HepG2 (cell line): ENCODE results near the gene RIPOR3. TPM values are rescaled to one million over a fixed set of nuclear protein-coding genes. Genes with fewer than 3 reads are reported as not detected.

Source experiments
- ARNT ChIP-seq: fragments of 450-650 bp; IDR thresholded peaks from 2 replicates; pipeline ENCODE4 v1.6.1; 2017
- ATF1 ChIP-seq: IDR thresholded peaks from 2 replicates; pipeline ENCODE4 v1.6.1; 2016; ENCODE audit warnings: mild to moderate bottlenecking, control low read depth
- CAMTA2 ChIP-seq: sonication (generic); formaldehyde crosslinking; IDR thresholded peaks from 2 replicates; pipeline ENCODE4 v1.4.0; 2020; ENCODE audit warnings: mild to moderate bottlenecking, missing genetic modification reagents, borderline replicate concordance
- CC2D1A ChIP-seq: sonication (generic); formaldehyde crosslinking; IDR thresholded peaks from 2 replicates; pipeline ENCODE4 v1.8.1; 2023; ENCODE audit warnings: mild to moderate bottlenecking, missing genetic modification reagents
- DR1 ChIP-seq: sonication (generic); formaldehyde crosslinking; IDR thresholded peaks from 2 replicates; pipeline ENCODE4 v1.8.0; 2021; ENCODE audit warnings: mild to moderate bottlenecking, missing genetic modification reagents, inconsistent platforms
- FOXA3 ChIP-seq: IDR thresholded peaks from 2 replicates; pipeline ENCODE4 v1.6.1; 2016; ENCODE audit warnings: missing genetic modification reagents, missing compliant biosample characterization
- HNF4A ChIP-seq: sonication (generic); formaldehyde crosslinking; IDR thresholded peaks from 2 replicates; pipeline ENCODE4 v1.4.0; 2020; ENCODE audit warnings: missing genetic modification reagents
- IRF2 ChIP-seq: IDR thresholded peaks from 2 replicates; pipeline ENCODE4 v1.6.1; 2018; ENCODE audit warnings: missing genetic modification reagents, missing compliant biosample characterization
- KDM3A ChIP-seq: IDR thresholded peaks from 2 replicates; pipeline ENCODE4 v1.6.1; 2018; ENCODE audit warnings: low read depth, missing compliant biosample characterization
- MTA1 ChIP-seq: sonication (generic); formaldehyde crosslinking; IDR thresholded peaks from 2 replicates; pipeline ENCODE4 v1.4.0; 2020; ENCODE audit warnings: missing genetic modification reagents, mild to moderate bottlenecking, borderline replicate concordance
- PCBP1 ChIP-seq: fragments of 200-400 bp; formaldehyde crosslinking; IDR thresholded peaks from 2 replicates; pipeline ENCODE4 v1.6.1; 2017; ENCODE audit warnings: mild to moderate bottlenecking, low read depth, low read length, borderline replicate concordance
- YEATS4 ChIP-seq: sonication (generic); formaldehyde crosslinking; IDR thresholded peaks from 2 replicates; pipeline ENCODE4 v1.4.0; 2020; ENCODE audit warnings: missing genetic modification reagents, borderline replicate concordance
- ZKSCAN1 ChIP-seq: fragments of 150-350 bp; IDR thresholded peaks from 2 replicates; pipeline ENCODE4 v1.6.1; 2014; ENCODE audit warnings: low read length
- ZMYM3 ChIP-seq: sonication (generic); formaldehyde crosslinking; IDR thresholded peaks from 2 replicates; pipeline ENCODE4 v1.5.1; 2020; ENCODE audit warnings: mild to moderate bottlenecking, missing genetic modification reagents
- ZNF3 ChIP-seq: IDR thresholded peaks from 2 replicates; pipeline ENCODE4 v1.7.0; 2017; ENCODE audit warnings: inconsistent platforms
- ZNF430 ChIP-seq: sonication (generic); formaldehyde crosslinking; IDR thresholded peaks from 2 replicates; pipeline ENCODE4 v1.9.0; 2021; ENCODE audit warnings: mild to moderate bottlenecking, missing genetic modification reagents
- ZNF547 ChIP-seq: sonication (generic); formaldehyde crosslinking; IDR thresholded peaks from 2 replicates; pipeline ENCODE4 v1.5.1; 2020; ENCODE audit warnings: mild to moderate bottlenecking, missing genetic modification reagents
- ZNF878 ChIP-seq: sonication (generic); formaldehyde crosslinking; IDR thresholded peaks from 2 replicates; pipeline ENCODE4 v1.8.1; 2023; ENCODE audit warnings: mild to moderate bottlenecking, missing genetic modification reagents, moderate library complexity
- polyA plus RNA-seq, 8 experiments: library from polyadenylated mRNA; depleted of rRNA in 3 of 8; stranded (reverse) in 7 of 8; unstranded in 1 of 8; fragments of >200 nt; fragmentation: Illumina TruSeq in 4 of 8; extraction: Trizol in 4 of 8; gene quantifications; 2 replicates each; pipeline versions ENCODE4 v1.2.1 to v1.2.3, GENCODE V29; 2011 to 2016; ENCODE audit warnings: low read depth in 4 of 8, missing spikeins in 1 of 8, mixed read lengths in 1 of 8; ENCODE audit not compliant: insufficient read depth in 1 of 8
- total RNA-seq, 5 experiments: library from RNA; depleted of rRNA; stranded (reverse); fragments of >200 nt; fragmentation: Illumina TruSeq; extraction: Trizol; gene quantifications; 2 replicates each; pipeline ENCODE4 v1.2.3, GENCODE V29; 2016; ENCODE audit warnings: low read depth in 1 of 5
- TF ChIP-seq, protein P1 (sequence below), 2 experiments: IDR thresholded peaks; 2 replicates each; pipeline ENCODE4 v1.6.1; 2011 to 2012; ENCODE audit warnings: low read length in 2 of 2, borderline replicate concordance in 1 of 2, low read depth in 1 of 2, mild to moderate bottlenecking in 1 of 2, moderate library complexity in 1 of 2
- TF ChIP-seq, protein P2 (sequence below): sonication (generic); formaldehyde crosslinking; IDR thresholded peaks from 2 replicates; pipeline ENCODE4 v1.4.0; 2020; ENCODE audit warnings: missing genetic modification reagents, mild to moderate bottlenecking, borderline replicate concordance
- TF ChIP-seq, protein P3 (sequence below): sonication (generic); formaldehyde crosslinking; IDR thresholded peaks from 2 replicates; pipeline ENCODE4 v1.8.1; 2023; ENCODE audit warnings: mild to moderate bottlenecking, missing genetic modification reagents
- TF ChIP-seq, protein P4 (sequence below): sonication (generic); formaldehyde crosslinking; IDR thresholded peaks from 2 replicates; pipeline ENCODE4 v1.8.1; 2023; ENCODE audit warnings: mild to moderate bottlenecking, missing genetic modification reagents, borderline replicate concordance
- TF ChIP-seq, protein P5 (sequence below): sonication (generic); formaldehyde crosslinking; IDR thresholded peaks from 2 replicates; pipeline ENCODE4 v1.4.0; 2020; ENCODE audit warnings: missing genetic modification reagents, borderline replicate concordance

RIPOR3 gene
- total and polyA plus RNA-seq, 2 of the 13 experiments (the other 11 are each of a cell fraction or from before 2014, with no cell fraction given), result 0.18 TPM; not detected in 1

DNA sequence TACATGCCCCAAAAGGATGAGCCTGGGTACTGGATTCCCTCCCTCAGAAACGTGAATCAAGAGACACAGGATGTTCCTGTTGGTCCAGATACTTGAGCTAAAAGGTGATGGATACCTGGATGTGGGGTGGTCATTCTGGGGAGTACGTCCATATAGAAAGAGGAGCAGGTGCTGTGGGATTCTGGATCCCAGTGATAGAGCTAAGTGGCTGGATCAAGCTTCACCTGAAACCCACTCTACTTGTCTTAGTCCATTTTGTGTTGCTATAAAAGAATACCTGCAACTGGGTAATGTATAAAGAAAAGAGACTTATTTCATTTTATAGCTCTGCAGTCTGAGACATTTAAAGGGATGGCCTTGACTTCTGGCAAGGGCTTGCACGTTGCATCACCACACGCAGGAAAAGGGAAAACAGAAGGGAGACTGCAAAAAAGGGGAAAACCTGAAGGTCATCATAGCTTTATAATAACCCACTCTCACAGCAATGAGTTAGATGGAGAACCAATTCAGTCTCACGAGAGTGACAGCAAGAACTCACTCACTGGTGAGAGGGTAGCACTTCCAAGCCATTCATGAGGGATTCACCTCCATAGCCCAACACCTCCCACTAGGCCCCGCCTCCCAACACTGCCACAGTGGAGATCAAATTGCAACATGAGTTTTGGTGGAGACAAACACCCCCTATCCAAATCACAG lies 31.2 kb downstream of the RIPOR3 start (continued):
- TF ChIP-seq, protein P1, sequence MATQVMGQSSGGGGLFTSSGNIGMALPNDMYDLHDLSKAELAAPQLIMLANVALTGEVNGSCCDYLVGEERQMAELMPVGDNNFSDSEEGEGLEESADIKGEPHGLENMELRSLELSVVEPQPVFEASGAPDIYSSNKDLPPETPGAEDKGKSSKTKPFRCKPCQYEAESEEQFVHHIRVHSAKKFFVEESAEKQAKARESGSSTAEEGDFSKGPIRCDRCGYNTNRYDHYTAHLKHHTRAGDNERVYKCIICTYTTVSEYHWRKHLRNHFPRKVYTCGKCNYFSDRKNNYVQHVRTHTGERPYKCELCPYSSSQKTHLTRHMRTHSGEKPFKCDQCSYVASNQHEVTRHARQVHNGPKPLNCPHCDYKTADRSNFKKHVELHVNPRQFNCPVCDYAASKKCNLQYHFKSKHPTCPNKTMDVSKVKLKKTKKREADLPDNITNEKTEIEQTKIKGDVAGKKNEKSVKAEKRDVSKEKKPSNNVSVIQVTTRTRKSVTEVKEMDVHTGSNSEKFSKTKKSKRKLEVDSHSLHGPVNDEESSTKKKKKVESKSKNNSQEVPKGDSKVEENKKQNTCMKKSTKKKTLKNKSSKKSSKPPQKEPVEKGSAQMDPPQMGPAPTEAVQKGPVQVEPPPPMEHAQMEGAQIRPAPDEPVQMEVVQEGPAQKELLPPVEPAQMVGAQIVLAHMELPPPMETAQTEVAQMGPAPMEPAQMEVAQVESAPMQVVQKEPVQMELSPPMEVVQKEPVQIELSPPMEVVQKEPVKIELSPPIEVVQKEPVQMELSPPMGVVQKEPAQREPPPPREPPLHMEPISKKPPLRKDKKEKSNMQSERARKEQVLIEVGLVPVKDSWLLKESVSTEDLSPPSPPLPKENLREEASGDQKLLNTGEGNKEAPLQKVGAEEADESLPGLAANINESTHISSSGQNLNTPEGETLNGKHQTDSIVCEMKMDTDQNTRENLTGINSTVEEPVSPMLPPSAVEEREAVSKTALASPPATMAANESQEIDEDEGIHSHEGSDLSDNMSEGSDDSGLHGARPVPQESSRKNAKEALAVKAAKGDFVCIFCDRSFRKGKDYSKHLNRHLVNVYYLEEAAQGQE (IDR thresholded peaks at IDR 0.05; ENCODE audit: borderline replicate concordance in 1 of 2, low read depth in 1 of 2, low read length in 2 of 2), result no peak
- TF ChIP-seq ZNF547 (CRISPR knock-in tag) (no peak), KDM3A (no peak), ZNF3 (CRISPR knock-in tag) (0 out of 2 replicates have a peak, but pooled peaks have one; percentile 35), CC2D1A (no peak), FOXA3 (CRISPR knock-in tag) (0 out of 2 replicates have a peak, but pooled peaks have one; percentile 10), PCBP1 (no peak), MTA1 (no peak), YEATS4 (CRISPR knock-in tag) (no peak), DR1 (CRISPR knock-in tag) (no peak), IRF2 (CRISPR knock-in tag) (no peak), ZKSCAN1 (no peak), HNF4A (0 out of 2 replicates have a peak, but pooled peaks have one; percentile 7), CAMTA2 (CRISPR knock-in tag) (no peak), ZNF878 (CRISPR knock-in tag) (no peak), ZMYM3 (CRISPR knock-in tag) (peak; percentile 67), ARNT (no peak), ZNF430 (CRISPR knock-in tag) (no peak), ATF1 (CRISPR knock-in tag) (no peak)
- TF ChIP-seq, protein P2, sequence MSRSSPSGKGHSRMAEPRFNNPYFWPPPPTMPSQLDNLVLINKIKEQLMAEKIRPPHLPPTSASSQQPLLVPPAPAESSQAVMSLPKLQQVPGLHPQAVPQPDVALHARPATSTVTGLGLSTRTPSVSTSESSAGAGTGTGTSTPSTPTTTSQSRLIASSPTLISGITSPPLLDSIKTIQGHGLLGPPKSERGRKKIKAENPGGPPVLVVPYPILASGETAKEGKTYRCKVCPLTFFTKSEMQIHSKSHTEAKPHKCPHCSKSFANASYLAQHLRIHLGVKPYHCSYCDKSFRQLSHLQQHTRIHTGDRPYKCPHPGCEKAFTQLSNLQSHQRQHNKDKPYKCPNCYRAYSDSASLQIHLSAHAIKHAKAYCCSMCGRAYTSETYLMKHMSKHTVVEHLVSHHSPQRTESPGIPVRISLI (CRISPR knock-in tag), result no peak
- TF ChIP-seq, protein P3, sequence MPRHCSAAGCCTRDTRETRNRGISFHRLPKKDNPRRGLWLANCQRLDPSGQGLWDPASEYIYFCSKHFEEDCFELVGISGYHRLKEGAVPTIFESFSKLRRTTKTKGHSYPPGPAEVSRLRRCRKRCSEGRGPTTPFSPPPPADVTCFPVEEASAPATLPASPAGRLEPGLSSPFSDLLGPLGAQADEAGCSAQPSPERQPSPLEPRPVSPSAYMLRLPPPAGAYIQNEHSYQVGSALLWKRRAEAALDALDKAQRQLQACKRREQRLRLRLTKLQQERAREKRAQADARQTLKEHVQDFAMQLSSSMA, result 0 out of 2 replicates have a peak, but pooled peaks have one; percentile 49
- TF ChIP-seq, protein P4, sequence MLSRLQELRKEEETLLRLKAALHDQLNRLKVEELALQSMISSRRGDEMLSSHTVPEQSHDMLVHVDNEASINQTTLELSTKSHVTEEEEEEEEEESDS (CRISPR knock-in tag), result 0 out of 2 replicates have a peak, but pooled peaks have one; percentile 59
- TF ChIP-seq, protein P5, sequence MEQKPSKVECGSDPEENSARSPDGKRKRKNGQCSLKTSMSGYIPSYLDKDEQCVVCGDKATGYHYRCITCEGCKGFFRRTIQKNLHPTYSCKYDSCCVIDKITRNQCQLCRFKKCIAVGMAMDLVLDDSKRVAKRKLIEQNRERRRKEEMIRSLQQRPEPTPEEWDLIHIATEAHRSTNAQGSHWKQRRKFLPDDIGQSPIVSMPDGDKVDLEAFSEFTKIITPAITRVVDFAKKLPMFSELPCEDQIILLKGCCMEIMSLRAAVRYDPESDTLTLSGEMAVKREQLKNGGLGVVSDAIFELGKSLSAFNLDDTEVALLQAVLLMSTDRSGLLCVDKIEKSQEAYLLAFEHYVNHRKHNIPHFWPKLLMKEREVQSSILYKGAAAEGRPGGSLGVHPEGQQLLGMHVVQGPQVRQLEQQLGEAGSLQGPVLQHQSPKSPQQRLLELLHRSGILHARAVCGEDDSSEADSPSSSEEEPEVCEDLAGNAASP (CRISPR knock-in tag), result no peak
